Measurements from ENCODE around the gene PTPRN2.
"Not testable (repeated sequence)": the region's sequence is repeated elsewhere in the genome, so short reads cannot be mapped to it uniquely, and the experiment has no call there.

PTPRN2 gene

DNA sequence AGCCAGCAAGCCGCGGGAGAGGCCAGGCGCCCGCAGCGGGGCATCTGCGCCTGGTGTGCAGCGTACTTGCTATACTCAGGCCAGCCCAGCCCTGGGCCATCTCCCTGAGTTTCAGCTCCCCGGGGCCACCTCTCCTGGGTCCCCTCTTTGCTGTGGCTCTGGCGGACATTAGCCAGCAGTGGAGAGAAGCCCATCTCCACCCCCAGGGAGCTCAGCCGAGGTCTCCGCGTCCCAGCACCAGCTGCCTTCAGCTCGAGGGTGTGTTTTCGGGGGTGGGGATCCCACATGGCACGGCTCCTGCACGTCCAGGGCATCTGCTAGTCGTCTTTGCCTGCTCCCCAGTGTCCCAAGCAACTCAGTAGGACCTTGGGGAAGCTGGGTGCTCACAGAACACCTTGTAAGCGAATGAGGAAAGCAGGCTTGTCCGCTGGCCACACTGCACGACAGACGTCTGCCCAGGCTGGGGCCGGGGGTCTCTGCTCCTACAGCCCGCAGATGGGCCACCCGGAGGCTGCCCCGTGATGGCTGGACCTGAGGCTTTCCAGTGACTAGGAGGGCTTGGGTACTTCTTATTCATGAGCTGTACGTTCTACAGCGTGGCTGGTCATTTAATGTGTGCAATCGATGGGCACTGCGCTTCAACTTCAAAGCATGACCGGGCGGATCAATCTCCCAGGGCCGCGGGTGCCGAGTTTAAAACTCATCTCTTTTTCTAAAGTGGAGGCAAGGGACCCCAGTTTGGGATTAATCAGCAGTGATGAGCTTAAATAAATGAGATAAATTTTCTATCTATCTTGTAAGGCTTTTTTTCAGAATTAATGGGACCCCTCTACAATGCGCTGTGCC, 795.2 kb downstream of the PTPRN2 start:
- no peak for FAIRE-seq

GRCh38 chr7:157791666-157792065, 796.0 kb downstream of the PTPRN2 start:
- FAIRE-seq: no peak

DNA sequence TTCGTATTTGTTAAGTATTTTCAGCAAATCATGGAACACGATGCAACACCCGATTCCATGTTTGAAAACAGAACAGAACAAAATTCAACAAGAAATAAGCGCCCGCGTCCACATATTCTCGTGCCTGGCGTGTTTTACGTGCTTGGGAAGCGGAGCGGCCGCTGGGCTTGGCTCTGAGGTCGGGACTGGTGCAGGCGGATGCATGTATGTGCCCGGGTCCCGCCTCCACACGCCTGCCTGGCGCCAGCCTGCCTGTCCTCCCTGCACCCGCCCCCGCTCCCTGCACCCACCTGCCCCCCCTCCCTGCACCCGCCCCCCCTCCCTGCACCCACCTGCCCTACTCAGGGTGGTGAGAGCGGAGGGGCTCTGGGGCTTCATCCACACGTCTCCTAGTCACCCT, 796.4 kb downstream of the PTPRN2 start:
- FAIRE-seq: no peak

DNA sequence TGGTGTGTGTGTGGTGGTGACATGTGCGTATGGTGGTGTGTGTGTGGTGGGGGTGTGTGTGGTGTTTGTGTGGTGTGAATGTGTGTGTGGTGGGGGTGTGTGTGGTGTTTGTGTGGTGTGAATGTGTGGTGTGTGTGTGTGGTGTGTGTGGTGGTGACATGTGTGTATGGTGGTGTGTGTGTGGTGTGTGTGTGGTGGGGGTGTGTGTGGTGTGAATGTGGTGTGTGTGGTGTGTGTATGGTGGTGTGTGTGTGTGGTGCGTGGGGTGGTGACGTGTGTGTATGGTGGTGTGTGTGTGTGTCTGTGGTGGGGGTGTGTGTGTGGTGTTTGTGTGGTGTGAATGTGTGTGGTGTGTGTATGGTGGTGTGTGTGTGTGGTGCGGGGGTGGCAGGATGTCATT, 797.7 kb downstream of the PTPRN2 start:
- FAIRE-seq: no peak

DNA sequence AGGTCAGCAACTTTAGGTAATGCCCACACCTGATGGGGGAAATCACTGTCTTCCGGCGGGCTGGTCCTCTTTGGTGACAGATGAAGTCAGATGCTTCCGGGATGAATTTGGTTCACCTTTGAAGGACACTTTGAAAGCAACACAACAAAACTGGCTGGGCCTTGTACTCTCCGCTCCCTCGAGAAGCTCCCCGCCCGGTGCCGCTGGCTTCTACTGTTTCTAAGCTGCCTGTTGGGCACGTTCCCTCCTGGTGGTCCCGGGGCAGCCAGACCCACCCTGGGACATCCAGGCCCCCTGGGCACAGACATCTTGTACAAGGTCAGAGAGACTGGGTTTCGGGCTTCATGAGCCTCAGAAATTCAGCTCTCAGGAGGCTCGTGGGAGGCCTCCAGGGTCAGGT, 798.5 kb downstream of the PTPRN2 start:
- no peak for FAIRE-seq

DNA sequence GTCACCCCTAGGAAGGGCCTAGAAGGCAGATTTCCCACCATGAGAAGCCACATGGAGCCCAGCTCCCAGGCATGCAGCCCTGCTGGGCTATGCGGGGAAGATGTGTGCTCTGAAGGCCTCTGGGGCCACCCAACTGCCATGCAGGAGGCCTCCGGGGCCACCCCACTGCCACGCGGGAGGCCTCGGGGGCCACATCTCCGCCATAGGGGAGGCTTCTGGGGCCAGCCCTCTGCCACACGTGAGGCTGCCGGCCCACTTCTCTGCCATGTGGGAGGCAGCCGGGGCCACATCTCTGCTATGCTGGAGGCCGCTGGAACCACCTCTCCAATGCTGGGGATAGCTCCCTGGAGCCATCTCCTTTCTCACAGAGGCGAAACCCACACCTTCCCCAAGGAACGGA, 799.0 kb downstream of the PTPRN2 start:
- FAIRE-seq: no peak

- no peak for FAIRE-seq
These were observed 800.3 kb downstream of the PTPRN2 start for GRCh38 chr7:157787275-157787701.

DNA sequence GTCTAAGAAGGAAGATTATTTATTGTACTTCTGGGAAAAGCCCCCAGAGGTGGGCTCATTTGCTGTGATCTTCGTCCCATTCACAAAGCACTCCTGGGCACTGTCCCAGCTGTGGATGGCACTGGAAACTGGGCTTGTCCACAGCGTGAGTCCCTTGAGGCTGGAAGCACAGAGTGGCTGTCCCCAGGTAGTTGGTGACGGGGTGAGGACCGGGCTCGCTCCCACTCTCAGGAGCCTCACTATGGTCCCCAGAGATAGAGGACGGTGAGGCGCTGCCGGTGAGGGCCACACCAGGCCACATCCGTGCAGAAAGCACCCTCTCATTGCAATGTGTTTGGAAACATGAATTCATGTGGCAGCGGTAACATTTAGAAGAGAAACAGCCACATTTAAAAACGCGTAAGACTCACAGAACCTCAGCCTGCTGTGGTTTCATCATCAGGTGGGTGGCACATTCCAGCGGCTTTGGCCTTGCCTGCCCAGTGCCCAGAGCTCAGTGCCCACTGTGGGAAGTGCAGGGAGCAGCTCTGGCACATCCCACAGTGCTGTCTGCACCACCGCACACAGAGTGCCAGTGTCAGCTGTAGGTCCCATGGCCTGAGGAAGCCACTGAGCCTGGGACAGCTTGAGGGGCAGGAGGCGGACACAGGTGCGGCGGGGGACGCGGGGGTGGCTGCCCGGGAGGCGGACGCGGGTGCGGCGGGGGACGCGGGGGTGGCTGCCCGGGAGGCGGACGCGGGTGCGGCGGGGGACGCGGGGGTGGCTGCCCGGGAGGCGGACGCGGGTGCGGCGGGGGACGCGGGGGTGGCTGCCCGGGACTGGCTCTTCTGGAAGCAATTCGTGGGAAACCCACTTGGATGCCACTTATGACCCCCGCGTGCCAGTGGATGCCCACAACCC, 801.0 kb downstream of the PTPRN2 start:
- no peak for FAIRE-seq

- no peak for FAIRE-seq
These were observed 802.0 kb downstream of the PTPRN2 start for GRCh38 chr7:157785486-157786186.

GRCh38 chr7:157784979-157785441, 802.6 kb downstream of the PTPRN2 start:
- no peak for FAIRE-seq

DNA sequence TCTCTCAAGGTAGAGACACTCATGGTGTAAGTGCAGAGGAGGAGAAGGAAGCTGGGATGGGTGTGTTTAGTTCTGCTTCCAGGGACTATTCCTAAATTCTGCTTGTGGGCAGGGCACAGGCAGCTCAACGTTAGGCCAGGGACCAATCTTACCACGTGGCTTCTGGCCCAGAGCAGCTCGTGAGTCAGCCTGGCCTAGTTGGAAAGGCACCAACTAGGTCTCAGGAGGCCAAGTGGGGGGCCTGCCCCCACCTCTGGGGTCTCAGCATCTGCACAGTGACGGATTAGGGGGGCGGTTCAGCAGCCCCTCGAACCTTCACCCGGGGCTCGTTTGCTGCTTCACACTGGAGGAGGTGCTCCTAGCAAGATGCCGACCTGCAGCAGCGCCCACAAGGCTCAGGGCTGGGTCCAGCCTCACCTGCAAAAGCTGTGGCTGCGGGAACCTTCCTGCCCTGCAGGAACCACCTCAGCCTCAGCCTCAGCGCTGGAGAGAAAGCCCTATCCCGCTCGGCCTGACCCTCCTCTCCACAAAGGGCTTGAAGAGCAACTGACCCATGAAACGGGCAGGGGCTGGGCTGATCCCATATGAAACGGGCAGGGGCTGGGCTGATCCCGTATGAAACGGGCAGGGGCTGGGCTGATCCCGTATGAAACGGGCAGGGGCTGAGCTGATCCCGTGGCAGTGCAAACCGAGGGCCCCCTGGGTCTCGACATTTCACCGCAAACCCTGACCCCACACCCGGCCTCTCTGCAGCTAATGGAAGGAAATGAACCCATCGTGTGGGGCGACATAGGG, 803.4 kb downstream of the PTPRN2 start:
- FAIRE-seq: no peak

DNA sequence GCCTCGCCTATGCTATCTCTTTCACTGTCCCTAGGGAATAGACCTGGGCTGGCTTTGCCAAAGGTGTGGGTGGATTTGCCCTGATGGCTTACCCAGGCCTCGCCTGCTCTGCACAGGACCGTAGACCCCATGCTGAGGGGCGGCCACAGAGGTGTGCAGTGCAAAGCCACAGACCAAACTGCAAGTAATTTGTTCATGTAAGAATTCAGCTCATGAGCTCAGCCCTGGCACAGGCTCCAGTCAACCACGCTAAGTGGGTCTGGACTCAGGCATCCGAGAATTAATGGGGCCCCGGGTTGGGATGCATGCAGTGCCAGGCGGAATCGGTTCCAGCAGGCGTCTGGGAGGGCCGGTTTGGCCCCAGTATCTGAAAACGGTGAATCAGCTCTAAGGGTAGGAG, 805.6 kb downstream of the PTPRN2 start:
- FAIRE-seq: no peak

- FAIRE-seq: no peak
These were observed 806.9 kb downstream of the PTPRN2 start for GRCh38 chr7:157780721-157781120.

DNA sequence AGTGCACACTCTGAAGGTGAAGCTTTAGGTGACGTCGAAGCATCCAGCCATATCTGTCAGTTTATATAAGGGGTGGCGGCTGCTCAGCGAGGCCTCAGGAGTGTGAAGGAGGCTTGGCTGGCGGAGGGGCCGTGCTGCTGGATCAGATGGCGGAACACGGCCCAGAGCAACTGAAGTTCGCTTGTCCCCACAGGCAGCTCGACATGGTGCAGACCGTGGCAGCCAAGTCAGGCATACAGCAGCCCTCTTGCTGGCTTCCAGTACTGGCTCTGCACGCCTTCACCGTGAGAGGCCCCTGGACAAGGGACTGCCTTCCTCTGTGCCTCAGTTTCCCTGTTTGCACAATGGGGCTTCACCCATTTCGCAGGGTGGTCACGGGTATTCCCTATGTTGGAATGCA, 807.3 kb downstream of the PTPRN2 start:
- no peak for FAIRE-seq

DNA sequence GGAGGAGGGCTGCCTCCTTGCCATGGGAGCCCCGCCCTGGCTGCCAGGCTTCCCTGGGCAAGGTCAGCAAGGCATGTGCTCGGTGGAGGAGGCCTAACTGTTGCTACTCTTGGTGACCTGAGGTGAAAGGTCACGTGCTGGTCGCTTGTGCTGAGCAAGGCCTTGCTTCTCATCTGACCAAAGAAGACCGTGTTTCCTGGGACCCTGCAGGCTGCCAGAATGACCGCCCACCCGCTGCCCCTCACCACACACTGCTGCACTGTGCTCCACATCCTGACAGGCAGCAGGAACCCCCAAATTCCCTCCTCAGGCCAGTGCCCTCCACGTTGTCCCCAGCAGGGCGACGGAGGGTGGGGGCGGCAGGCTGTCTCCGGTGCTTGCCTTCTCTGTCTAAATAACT, 808.4 kb downstream of the PTPRN2 start:
- no peak for FAIRE-seq

DNA sequence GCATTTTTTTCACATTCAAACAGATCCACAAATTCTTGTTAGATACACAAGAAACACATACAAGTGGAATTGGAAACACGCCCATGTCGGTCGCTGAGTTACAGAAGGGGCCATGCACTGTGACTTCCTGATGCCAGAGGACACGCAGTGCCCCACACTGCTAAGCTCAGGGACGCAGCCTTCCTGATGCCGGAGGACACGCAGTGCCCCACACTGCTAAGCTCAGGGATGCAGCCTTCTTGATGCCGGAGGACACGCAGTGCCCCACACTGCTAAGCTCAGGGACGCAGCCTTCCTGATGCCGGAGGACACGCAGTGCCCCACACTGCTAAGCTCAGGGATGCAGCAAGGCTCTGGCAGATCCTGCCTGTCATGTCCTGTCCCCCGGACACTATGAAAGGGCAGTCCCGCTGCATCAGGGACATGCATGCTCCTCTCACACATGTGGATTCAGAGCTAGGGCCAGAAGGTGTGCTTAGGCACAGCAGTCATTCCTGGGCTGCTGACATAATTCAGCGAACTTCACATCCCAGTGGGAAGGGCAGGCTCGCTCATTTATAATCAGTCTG, 810.3 kb downstream of the PTPRN2 start:
- not testable (repeated sequence) for FAIRE-seq

- FAIRE-seq: no peak
These were observed 811.9 kb downstream of the PTPRN2 start for GRCh38 chr7:157775560-157776332.

DNA sequence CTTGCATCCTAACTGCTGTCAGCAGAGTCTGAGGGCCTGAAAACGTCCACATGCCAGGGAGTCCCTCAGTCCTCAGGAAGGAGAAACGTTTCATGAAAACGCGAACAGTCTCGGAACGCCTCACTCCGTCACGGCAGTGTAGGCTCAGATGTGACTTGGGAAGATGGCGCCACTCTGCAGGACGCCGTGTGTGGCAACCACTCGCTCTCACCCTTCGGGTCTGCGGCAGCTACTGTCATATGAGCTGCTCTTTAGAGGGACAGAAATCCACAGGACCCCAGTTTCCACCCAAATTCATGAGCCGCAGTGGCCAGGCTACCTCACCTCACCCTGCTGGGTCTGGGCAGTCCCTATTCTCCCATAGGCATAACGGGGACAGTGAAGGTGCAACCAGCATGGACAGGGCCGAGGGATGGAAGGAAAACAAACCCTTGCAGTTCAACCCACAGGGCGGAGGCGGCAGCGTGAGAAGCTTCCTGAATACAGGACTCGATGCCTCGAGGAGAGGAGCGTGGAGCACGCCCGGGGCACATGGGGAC, 812.5 kb downstream of the PTPRN2 start:
- no peak for FAIRE-seq

GRCh38 chr7:157774495-157774894, 813.1 kb downstream of the PTPRN2 start:
- no peak for FAIRE-seq

DNA sequence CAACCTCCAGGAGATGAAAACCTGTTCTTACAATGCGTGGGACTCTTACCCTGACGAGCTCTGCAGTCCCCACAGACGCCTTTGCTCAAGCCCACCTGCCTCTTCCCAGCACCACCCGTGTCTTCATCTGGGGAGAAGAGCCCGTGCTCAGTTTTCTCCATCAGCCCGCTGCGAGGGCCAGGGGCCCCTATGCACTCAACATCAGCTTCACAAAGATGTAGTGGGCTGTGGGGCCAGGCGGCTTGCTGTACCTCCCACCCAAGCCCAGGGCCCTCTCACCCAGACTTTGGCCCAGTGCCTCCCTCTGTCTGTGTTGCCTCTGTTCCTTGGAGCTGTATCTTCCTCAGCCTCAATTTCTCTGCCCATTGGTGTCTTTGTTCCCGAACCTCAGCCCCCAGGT, 814.3 kb downstream of the PTPRN2 start:
- no peak for FAIRE-seq
